ENCODE measurements around the gene SNX6.
"Not testable (repeated sequence)": the region's sequence is repeated elsewhere in the genome, so short reads cannot be mapped to it uniquely, and the experiment has no call there.

The SNX6 gene

DNA sequence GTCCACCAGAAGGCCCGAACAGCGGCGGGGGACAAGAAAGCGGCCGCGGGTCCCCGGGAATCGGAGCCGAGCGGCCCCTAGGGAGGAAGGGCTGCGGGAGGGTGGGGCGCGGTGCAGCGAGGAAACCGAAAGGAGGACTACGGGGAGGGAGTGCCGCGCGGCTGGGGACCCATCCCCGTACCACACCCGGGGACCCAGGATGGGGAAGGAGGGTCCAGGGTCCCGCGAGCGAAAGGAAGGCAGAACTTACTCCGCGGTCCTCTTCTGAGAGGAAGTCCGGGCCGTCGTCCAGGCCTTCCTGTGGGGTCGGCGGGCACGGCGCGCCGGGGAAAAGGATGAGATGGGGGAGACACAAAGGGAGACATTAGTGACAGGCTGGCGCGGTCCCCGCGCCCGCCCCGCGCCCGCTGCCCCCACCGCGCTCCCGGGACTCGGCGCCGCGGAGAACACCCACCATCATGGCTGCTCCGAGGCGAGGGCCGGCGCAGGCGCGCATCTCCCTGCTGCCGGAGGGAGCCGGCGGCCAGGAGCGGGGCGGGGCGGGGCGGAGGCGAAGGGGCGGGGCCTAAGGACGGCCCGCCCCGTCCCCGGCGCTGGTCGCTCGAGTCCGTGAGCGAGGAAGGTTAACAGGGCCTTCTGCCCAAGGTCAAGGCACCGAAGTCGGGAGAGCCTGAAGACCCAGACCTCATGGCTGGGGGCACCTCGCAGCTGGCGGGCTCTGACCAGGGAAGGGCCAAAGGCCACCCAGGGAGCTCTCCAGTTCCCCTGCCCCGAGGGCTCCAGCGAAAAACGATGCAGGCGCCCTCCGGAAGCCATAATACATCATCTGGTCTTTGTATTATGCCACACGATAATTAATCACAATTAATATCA is at the start of gene SNX6:
SNX6 (minus strand) TSS at position 492 of the 873 bp plus-strand sequence; CDS start at position 460, 32 bp downstream.
- peak; percentile 83 for DNase-seq

DNA sequence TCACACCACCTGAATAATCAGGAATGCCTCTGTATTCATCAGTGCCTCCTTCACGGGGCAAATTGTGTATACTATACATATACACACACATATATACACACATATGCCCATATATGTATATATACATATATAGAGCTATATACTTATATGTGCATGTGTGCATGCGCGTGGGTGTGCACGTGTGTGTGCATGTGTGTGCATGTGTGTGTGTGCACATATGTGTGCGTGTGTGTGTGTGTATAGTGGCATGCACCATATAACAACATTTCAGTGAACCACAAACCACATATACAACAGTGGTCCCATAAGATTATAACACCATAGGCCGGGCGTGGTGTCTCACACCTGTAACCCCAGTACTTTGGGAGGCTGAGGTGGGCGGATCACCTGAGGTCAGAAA is 48.8 kb upstream of the SNX6 start:
- no peak for DNase-seq

DNA sequence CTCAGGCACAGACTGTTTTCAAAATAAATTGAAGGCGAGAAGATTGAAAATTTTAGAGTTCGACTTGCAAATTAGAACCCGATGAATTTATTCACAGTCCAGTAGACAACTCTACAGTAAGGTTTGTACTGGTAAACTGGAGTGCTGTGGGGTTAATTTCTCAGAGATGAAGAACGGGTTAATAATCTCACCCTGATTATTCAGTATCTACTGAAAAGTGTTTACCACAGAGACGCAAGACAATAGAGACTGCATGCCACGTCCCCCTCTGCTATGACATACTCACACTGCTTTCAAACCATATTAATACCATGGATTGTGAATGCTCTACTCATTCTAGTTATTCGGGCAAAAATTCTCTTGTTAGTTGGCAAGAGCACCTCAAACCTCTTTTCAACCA is 48.4 kb upstream of the SNX6 start:
- DNase-seq = no peak

DNA sequence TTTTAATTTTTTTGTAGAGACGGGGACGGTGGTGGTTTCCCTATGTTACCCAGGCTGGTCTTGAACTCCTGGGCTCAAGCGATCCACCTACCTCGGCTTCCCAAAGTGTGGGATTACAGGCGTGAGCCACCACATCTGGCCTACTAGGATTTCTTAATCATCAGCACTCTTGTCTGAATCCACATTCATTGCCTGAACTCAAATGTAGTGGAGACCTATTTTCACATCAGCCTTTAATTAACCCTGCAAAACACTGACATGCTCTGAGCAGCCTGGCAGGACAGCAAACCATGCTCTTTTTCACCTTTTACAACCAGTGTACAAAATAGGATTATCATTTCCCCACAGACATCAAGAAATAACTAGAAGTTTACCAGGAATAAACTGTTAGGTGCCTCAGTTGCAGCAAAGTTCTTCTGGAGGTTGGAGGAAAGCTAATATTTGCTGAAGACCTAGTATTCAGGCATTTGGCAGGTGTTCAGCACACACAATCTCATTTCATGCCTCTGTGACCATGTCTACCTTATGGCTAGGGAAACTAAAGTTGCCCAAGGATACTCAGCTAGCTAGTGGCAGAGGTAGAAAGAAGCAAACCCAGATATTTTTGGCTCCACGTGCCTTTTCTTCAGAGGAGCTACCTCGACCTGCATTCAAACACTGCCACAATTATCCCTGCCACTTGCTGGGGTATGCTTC is 46.7 kb upstream of the SNX6 start:
- no peak for DNase-seq

DNA sequence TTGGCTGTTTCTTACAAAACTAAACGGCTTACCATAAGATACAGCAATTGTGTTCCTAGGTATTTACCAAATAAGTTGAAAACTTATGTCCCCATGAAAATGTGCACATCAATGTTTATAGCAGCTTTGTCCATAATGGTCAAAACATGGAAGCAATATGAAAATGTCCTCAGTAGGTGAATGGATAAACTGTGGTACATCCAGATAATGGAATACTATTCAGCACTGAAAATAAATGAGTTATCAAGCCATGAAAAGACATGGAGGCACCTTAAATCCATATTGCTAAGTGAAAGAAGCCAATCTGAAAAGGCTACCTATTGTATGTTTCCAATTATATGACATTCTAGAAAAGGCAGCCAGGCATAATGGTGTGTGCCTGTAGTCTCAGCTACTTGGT is 43.8 kb upstream of the SNX6 start:
- no peak for DNase-seq

DNA sequence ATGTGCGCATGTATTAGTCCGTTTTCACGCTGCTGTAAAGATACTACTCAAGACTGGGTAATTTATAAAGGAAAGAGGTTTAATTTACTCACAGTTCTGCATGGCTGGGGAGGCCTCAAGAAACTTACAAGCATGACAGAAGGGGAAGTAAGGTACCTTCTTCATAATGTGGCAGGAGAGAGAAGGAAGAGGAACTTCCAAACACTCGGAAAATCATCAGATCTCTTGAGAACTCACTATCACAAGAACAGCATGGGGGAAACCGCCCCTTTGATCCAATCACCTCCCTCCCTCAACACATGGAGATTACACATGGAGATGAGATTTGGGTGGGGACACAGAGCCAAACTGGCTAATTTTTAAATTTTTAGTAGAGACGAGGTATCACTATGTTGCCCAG is 41.8 kb upstream of the SNX6 start:
- DNase-seq = no peak

DNA sequence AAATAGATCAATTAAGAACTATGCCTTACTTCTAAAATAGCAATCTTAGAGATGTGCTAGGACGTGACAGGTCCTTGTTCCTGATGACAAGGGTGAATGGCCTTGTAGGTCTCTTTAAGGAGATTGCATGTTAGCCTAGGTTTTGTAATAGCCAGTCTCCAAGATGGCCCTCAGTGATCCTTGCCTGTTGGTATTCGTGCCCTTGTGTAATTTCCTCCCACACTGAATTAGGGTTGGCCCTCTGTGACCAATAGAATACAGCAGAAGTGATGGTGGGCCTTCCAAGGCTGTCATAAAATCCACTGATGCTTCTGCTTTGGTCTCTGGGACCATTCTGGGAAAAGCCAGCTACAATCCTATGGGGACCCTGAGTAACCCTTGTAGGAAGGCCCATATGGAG is 38.2 kb upstream of the SNX6 start:
- DNase-seq = no peak

DNA sequence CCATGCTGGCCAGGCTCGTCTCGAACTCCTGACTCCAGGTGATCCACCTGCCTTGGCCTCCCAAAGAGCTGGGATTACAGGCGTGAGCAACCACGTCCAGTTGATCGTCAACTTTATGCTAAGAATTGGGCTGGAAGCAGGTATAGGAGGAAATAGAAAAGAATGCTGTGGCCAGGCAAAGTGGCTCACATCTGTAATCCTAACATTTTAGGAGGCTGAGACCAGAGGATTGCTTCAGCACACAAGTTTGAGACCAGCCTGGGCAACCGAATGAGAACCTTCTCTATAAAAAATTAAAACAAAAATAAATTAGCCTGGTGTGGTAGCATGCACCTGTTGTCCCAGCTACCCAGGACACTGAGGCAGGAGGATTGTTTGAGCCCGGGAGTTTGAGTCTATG is 37.1 kb upstream of the SNX6 start:
- DNase-seq = no peak

DNA sequence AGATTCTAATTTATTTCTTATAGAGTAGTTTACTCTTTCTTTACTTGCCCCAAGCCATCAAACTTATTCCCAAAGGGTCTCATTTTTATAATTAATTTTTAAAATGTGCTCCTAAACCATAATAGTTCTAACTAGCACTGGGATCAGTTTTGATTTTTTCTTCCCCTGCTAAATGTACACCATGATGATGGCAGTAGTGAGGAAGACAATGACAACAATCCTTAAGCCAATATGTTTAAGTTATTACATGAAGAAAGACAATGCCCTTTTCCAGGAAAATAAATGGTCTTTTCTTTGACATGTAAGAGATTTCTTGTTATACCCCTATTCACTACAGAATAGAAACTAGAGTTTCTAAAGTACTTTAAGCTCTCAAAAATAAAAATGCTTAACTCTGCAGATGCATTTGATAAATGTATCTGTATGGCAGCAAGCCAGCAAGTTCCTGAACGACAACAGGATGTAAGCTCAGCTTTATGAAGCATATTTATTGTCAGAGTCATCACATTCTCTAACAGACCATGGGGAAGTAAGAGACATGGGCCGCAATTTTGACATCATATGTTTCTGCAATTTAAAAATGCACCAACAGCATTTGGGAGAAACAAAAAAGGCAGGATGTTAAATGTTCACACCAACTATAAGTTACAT is 36.0 kb upstream of the SNX6 start:
- DNase-seq = peak; percentile 6

DNA sequence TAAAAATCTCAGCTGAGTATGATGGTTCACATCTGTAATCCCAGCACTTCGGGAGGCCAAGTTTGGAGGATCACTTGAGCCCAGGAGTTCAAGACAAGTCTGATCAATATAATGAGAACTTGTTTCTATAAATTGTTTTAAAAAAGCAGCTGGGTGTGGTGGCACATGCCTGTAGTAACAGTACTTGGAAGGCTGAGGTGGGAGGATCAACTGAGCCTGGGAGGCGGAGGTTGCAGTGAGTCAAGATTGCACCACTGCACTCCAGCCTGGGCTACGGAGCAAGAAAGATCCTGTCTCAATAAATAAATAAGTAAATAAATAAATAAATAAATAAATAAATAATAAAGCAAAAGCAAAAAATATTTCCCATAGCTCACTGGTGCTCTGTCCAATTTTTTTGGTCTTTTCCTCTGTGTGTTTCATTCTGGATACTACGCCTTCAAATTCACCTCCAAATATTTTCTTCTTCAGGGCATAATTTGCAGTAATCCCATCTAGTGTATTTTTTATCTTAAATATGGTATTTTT is 32.7 kb upstream of the SNX6 start:
- DNase-seq = no peak

DNA sequence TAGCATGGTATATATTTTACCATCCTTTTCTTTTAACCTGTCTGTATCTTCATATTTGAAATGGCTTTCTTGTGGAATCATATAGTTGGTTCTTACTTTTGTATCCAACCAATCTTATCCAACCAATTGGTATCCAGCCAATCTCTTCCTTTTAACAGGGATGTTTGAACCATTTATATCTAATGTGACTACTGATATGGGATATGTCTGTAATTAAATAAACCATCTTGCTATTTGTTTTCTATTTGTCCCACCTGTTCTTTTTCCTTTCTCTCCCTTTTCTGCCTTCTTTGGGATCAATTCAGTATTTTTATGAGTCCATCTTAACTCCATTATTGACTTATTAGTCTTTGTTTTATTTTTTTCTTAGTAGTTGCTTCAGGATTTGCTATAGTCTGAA is 30.8 kb upstream of the SNX6 start:
- DNase-seq = no peak

DNA sequence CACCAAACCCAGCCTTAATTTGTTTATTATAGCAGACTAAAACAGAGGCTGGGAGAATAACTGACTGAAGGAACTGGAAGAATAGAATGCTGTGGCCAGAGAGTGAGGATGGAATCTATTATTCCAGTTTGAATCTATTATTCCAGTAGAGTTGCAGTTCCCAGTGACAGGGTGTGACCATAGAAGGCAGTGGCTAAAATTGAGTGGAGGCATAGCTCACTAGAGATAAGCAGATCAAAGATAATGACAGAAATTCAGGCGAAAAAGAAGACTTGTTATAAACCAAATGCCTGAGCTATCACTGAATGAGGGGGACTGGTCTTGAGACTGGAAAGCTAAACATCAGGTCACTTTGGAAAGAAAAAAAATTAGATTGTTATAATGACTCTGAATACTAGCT is 26.0 kb upstream of the SNX6 start:
- no peak for DNase-seq

DNA sequence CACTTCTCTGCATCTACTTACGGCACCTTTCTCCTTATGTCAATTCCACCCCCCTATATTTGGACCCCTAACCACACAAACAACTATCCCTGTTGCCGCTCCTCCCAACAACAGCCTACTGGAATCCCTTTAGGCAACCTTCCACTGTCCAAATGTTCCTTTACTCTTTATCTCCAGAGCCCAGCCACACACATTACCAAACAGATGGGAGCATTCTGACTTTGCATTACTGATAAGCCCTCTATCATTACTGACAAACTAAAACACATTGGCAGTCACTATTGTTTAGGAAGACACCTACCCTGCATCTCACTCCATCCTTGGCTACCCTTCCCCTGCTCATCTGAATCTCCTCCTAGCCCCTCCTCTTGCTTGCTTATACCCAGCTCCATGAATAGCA is 23.1 kb upstream of the SNX6 start:
- not testable (repeated sequence) for DNase-seq

DNA sequence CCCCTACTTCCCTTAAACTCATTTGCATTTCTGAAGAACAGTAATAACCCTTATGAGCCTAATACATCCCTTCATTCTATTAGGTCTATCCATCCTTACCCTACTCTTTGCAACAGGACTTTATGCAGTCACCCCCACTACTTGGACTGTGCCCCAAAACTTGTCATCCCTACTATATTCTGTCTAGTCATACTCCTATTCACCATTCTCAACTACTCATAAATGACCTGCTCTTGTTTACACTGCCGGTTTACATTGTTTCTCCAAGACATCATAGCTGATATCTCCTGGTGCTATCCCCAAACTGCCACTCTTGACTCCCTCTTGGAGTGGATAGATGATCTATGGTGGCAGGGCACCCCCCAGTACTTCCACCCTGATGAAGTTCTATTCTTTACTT is 22.4 kb upstream of the SNX6 start:
- not testable (repeated sequence) for DNase-seq

DNA sequence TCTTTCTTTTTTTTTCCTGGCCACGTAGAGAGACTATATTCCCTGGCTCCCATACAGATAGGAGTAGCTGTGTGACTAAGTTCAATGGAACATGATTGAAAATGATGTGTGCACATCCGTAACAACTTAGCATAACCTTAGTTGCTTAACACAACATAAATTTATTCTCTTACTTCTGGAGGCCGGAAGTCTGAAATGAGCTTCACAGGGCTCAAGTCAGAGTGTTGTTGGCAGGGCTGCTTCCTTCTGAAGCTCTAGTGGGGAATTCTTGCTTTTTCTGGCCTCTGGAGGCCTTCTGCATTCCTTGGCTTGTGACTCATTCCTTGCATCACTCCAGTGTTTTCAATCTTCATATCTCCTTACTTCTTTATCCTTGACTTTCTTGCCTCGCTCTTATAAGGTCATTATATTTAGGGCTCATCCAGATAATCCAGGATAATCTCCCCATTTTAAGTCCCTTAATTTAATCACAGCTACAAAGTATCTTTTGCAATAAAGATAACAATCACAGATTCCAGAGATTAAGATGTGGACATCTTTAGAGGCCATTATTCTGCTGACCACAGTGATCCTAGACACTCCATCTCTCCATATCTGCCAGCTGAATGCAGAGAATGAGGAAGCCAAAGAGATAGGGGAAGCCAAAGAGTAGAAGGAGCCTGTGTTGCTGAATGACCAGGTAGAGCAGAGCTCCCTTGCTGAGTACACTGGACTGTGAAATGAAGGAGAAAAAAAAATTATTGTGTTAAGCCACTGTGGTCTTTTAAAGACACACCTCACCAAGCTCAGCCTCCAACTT is 21.0 kb upstream of the SNX6 start:
- DNase-seq = no peak

DNA sequence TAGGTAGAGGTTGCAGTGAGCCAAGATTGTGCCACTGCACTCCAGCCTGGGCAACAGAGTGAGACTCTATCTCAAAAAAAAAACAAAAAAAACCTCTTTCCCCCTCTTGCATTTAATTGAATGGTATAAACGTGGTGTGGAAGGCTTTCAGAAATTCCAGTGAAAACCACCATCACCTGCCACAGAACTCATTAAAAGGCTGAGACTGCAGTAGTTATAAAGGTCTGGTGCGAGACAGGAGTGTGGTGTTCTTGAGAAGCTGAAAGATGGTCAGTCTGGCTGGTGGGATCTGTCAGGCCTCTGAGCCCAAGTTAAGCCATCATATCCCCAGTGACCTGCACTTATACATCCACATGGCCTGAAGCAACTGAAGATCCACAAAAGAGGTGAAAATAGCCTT is 20.1 kb upstream of the SNX6 start:
- DNase-seq = not testable (repeated sequence)

DNA sequence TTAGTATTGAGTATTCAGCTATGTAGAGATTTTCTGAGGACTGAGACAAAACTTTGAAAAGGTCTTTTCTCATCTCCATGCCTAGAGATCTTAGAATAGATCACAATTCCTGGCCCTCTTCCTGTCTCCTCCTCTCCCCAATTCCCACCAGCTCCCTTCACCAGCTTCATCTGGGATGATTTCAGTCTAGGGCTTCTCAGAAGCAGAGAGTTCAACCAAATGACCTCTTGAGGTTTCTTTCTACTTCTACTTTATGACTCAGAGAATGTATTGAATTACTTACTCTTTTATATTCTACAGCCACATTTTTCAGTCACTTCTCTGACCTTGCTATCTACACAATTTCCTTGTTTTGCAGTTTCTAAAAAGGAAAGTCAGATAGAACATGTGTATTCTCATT is 19.4 kb upstream of the SNX6 start:
- DNase-seq = no peak

DNA sequence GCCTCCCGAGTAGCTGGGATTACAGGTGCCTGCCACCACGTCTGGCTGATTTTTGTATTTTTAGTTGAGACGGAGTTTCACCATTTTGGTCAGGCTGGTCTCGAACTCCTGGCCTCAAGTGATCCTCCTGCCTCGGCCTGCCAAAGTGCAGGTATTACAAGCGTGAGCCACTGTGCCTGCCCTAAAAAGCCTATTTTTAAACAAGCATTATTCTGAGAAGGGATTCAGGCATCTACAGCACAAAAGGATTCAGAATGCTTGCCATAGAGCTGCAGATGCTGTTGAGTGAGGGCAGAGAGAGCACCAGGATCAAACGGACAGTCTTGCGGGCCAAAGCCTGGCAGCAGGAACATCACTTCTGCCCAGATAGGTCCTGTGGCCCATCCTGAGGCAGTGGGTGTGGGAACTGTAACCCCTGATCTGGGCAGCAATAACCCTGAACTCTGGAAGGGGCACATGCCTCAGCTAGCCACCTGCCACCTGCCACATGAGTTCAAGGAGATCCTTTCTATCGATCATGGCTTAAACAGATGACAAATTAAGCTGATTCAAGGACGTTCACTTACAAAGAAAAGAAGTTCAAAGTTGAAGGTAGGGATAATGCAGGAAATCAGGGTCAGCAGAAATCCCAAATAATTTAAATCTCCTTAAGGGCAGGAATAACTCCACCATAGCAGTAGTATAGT is 16.8 kb upstream of the SNX6 start:
- DNase-seq = no peak

DNA sequence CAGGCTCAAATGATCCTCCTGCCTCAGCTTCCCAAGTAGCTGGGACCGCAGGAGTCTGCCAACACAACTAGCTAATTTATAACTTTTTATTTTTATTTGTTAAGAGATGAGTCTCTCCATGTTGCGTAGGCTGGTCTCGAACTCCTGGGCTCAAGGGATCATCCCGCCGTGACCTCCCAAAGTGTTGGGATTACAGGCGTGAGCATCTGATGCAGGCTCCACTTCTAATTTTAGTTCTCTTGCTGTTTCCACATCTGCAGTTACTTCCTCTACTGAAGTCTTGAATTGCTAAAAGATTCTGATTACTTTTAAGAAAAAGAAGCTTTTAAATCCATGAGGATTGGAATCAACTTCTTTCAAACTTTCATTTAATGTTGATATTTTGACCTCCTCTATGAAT is 13.4 kb upstream of the SNX6 start:
- DNase-seq = no peak

DNA sequence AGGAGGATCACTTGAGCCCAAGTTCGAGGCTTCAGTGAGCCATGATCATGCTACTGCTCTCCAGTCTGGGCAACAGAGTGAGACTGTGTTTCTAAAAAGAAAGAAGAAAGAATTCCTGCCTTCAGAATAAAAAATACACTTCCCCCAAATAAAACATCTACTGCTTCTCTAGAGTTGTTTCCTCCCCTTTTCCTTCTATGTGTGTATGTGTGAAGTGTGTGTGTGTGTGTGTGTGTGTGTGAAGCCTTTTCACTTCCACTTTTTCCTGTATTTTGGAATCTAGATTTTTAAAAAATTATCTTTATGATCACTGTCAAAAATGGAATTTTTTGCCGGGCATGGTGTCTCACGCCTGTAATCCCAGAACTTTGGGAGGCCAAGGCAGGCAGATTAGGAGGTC is 12.6 kb upstream of the SNX6 start:
- no peak for DNase-seq

DNA sequence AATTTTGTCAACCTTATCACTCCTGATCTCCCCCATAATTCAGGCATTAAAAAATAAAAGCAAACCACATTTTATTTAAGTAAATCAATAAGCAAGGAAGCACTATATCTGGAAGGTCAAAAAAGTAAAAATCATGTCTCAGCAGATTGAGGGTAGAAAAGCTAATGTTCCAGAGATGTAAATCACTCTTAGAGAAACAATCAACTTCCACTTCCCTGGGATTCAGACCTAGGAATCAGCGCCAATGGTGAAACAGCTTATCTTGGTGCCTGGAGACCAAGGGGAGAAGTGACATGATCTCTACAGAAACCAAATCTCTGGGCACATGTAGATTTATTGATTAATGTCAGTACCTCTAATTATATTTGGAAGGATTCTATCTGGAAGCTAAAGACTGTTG is 10.9 kb upstream of the SNX6 start:
- DNase-seq = no peak

DNA sequence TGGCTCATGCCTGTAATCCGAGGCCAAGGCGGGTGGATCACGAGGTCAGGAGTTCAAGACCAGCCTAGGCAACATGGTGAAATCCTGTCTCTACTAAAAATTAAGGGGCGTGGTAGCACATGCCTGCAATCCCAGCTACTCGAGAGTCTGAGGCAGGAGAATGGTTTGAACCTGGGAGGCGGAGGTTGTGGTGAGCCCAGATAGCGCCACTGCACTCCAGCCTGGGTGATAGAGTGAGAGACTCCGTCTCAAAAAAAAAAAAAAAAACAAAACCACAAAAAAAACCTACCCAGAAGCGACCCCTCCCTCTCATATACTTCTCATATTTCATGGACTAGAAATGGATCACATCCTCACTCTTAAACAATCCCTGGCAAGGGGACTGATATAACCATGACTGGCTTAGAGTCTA is 4.4 kb upstream of the SNX6 start:
- DNase-seq = not testable (repeated sequence)
